Right cardiac atrium (tissue), 5 donors: ENCODE data around the gene SBNO1. TPM values are rescaled to one million over a fixed set of nuclear protein-coding genes. Genes with fewer than 3 reads are reported as not detected.

ENCODE experiments used
- ATAC-seq, 2 donors: fragments of 200-7000 bp; cut with Tn5 transposase; one replicate each; pipeline versions ENCODE4 v1.8.0 to v1.9.1; 2020; ENCODE audit warnings: moderate library complexity in 2 of 2, mild to moderate bottlenecking in 1 of 2
- DNase-seq, 3 donors: peaks; one replicate each; pipeline ENCODE4 v3.0.0-alpha.2; 2020
- H3K27ac ChIP-seq: one replicate; pipeline ENCODE4 v1.5.1; 2013; ENCODE audit warnings: mild to moderate bottlenecking, low read length, control low read depth, moderate library complexity
- H3K27me3 ChIP-seq: one replicate; pipeline ENCODE4 v1.6.1; 2013; ENCODE audit not compliant: control insufficient read depth, insufficient read depth
- H3K4me1 ChIP-seq: one replicate; pipeline ENCODE4 v1.6.1; 2013; ENCODE audit warnings: low read length; ENCODE audit not compliant: control insufficient read depth, insufficient read depth
- H3K4me3 ChIP-seq: one replicate; pipeline ENCODE4 v1.5.1; 2013; ENCODE audit warnings: low read length, control low read depth
- H3K9me3 ChIP-seq: one replicate; pipeline ENCODE4 v1.6.1; 2013; ENCODE audit warnings: low read length; ENCODE audit not compliant: control insufficient read depth
- WGBS: extraction: QIAGEN DNeasy Blood & Tissue Kit; methylation state at CpG from one replicate; pipeline ENCODE4 v1.1.7; 2013; 5-methylcytosine and 5-hydroxymethylcytosine counted together
- intact Hi-C, 4 donors: fragments of 100-400 bp; cut with DNase I; formaldehyde crosslinking; loops; one replicate each; pipeline versions ENCODE4 v1.11.0 to v1.14.0; 2022 to 2023
- polyA plus RNA-seq: library from polyadenylated mRNA; stranded (reverse); fragments of 200-250 nt; gene quantifications from one replicate; pipeline ENCODE4 v1.2.3, GENCODE V29; 2013
- total RNA-seq, 4 donors: library from RNA; stranded (reverse); fragmentation: NEBNext Ultra II Directional; extraction: Animal tissue kit (Norgen Biotek cat#: 25700); gene quantifications; one replicate each; pipeline ENCODE4 v1.2.1, GENCODE V29; 2021
- donor health status: healthy with polysubstance abuse.
- donor health status: DM: no; HTN: yes; CAD: no.
- donor health status: DM: no; HTN: no; CAD: no.
- donor health status: DM: no; HTN: yes; CAD: no; lungs with severe emphysema.
- donor health status: DM: yes; HTN: yes; CAD: no.

The SBNO1 gene
- total and polyA plus RNA-seq, 5 donors, result 5.7 to 28.7 (median 25.8) TPM

GRCh38 chr12:123398177-123398549 is 33.5 kb upstream of the SBNO1 start:
- Histone ChIP-seq H3K9me3 (no peaks in the 10 kb centered on the region), H3K4me1 (peaks cover 11% of the 10 kb centered on the region), H3K4me3 (no peak overlapping the region), H3K27me3 (no peaks in the 10 kb centered on the region), H3K27ac (peak overlapping the region; percentile 47)
- intact Hi-C loops, result no loop called here
- DNase-seq, result peak in 1 of 3 donors; percentile 57
- WGBS, result 80% methylated on average over 10 of the region's 10 CpGs
- no peak for ATAC-seq

- WGBS, result 86% methylated on average over 6 of the region's 6 CpGs
- H3K4me1 ChIP-seq, result peaks cover 11% of the 10 kb centered on the region
- no peak overlapping the region for H3K4me3 ChIP-seq
- no peaks in the 10 kb centered on the region for H3K27me3 ChIP-seq
- no peaks in the 10 kb centered on the region for H3K9me3 ChIP-seq
- ATAC-seq, result no peak
- intact Hi-C loops, result no loop called here
- no peak for DNase-seq
- H3K27ac ChIP-seq, result no peak overlapping the region
Observed at GRCh38 chr12:123397400-123397799, 32.8 kb upstream of the SBNO1 start.

- intact Hi-C loops, result no loop called here
- no peak for ATAC-seq
- DNase-seq, result no peak
- Histone ChIP-seq H3K27ac (no peak overlapping the region), H3K27me3 (no peaks in the 10 kb centered on the region), H3K4me1 (peaks cover 11% of the 10 kb centered on the region), H3K9me3 (no peaks in the 10 kb centered on the region), H3K4me3 (no peak overlapping the region)
- 82% methylated on average over 9 of the region's 9 CpGs for WGBS
Observed at GRCh38 chr12:123396954-123397353, 32.3 kb upstream of the SBNO1 start.

- Histone ChIP-seq H3K27me3 (no peaks in the 10 kb centered on the region), H3K27ac (no peak overlapping the region), H3K4me3 (no peak overlapping the region), H3K9me3 (no peaks in the 10 kb centered on the region), H3K4me1 (peaks cover 12% of the 10 kb centered on the region)
- ATAC-seq, result no peak
- 98% methylated on average over 2 of the region's 2 CpGs for WGBS
- no peak for DNase-seq
- intact Hi-C loops, result no loop called here
Observed at GRCh38 chr12:123396543-123396942, 31.9 kb upstream of the SBNO1 start.

GRCh38 chr12:123395236-123395635 is 30.6 kb upstream of the SBNO1 start:
- no peak for ATAC-seq
- no peak for DNase-seq
- Histone ChIP-seq H3K9me3 (no peaks in the 10 kb centered on the region), H3K27me3 (no peaks in the 10 kb centered on the region), H3K27ac (no peak overlapping the region), H3K4me3 (no peak overlapping the region), H3K4me1 (peaks cover 20% of the 10 kb centered on the region)
- 79% methylated on average over 5 of the region's 5 CpGs for WGBS
- intact Hi-C loops, result no loop called here

GRCh38 chr12:123393747-123394146 is 29.1 kb upstream of the SBNO1 start:
- intact Hi-C loops, result no loop called here
- ATAC-seq (no peak), DNase-seq (no peak)
- Histone ChIP-seq H3K9me3 (no peaks in the 10 kb centered on the region), H3K27ac (no peak overlapping the region), H3K27me3 (no peaks in the 10 kb centered on the region), H3K4me1 (peaks cover 17% of the 10 kb centered on the region), H3K4me3 (no peak overlapping the region)
- 88% methylated on average over 4 of the region's 4 CpGs for WGBS

- no peak for ATAC-seq
- H3K27me3 ChIP-seq, result no peaks in the 10 kb centered on the region
- H3K4me3 ChIP-seq, result no peak overlapping the region
- peaks cover 9% of the 10 kb centered on the region for H3K4me1 ChIP-seq
- WGBS, result 72% methylated on average over 8 of the region's 8 CpGs
- intact Hi-C loops, result no loop called here
- no peak for DNase-seq
- no peaks in the 10 kb centered on the region for H3K9me3 ChIP-seq
- no peak overlapping the region for H3K27ac ChIP-seq
Observed at GRCh38 chr12:123391546-123392343, 27.1 kb upstream of the SBNO1 start.

GRCh38 chr12:123390498-123391426 is 26.1 kb upstream of the SBNO1 start:
- intact Hi-C loops, result no loop called here
- DNase-seq (no peak), ATAC-seq (no peak)
- H3K4me1 ChIP-seq, result peaks cover 9% of the 10 kb centered on the region
- H3K27ac ChIP-seq, result peak overlapping the region; percentile 70
- no peaks in the 10 kb centered on the region for H3K9me3 ChIP-seq
- H3K27me3 ChIP-seq, result no peaks in the 10 kb centered on the region
- 55% methylated on average over 23 of the region's 23 CpGs for WGBS
- peak overlapping the region; percentile 98 for H3K4me3 ChIP-seq

- H3K4me3 ChIP-seq, result peak overlapping the region; percentile 98
- peaks cover 9% of the 10 kb centered on the region for H3K4me1 ChIP-seq
- H3K9me3 ChIP-seq, result no peaks in the 10 kb centered on the region
- 3% methylated on average over 66 of the region's 66 CpGs for WGBS
- intact Hi-C loops, result no loop called here
- peak overlapping the region; percentile 70 for H3K27ac ChIP-seq
- ATAC-seq, result peak; percentile 54 to 71
- DNase-seq, result peak; percentile 54 to 80 (median 77)
- no peaks in the 10 kb centered on the region for H3K27me3 ChIP-seq
Observed at GRCh38 chr12:123389560-123390351, 25.1 kb upstream of the SBNO1 start.

GRCh38 chr12:123388951-123389559 is 24.4 kb upstream of the SBNO1 start:
- no peaks in the 10 kb centered on the region for H3K9me3 ChIP-seq
- intact Hi-C loops, result no loop called here
- H3K4me1 ChIP-seq, result peaks cover 9% of the 10 kb centered on the region
- H3K4me3 ChIP-seq, result peak overlapping the region; percentile 98
- 1% methylated on average over 85 of the region's 102 CpGs for WGBS
- H3K27ac ChIP-seq, result peak overlapping the region; percentile 70
- no peaks in the 10 kb centered on the region for H3K27me3 ChIP-seq
- DNase-seq, result peak in 2 of 3 donors; percentile 64 to 69
- no peak for ATAC-seq
